T-helper 2 cell treated with Interferon-gamma antibody and Interleukin-4, amounts not matched to agents 5 μg/mL and 100 μg/mL, for 36 hours (primary cell): ENCODE data around the gene SAP30L.
A peak's percentile ranks its signal among the peaks of the same experiment; 100 is the strongest.

Source experiments
- DNase-seq: peaks from one replicate; pipeline ENCODE4 v3.0.0; 2021; ENCODE audit warnings: low spot score
- H3K27ac Mint-ChIP-seq: one replicate; pipeline ENCODE4 v1.8.0; 2021; ENCODE audit warnings: mild to moderate bottlenecking, mixed read lengths
- H3K27me3 Mint-ChIP-seq: one replicate; pipeline ENCODE4 v1.8.0; 2021; ENCODE audit warnings: low read depth, mixed read lengths
- H3K36me3 Mint-ChIP-seq: one replicate; pipeline ENCODE4 v1.8.0; 2021; ENCODE audit warnings: low read depth, mixed read lengths
- H3K4me1 Mint-ChIP-seq: one replicate; pipeline ENCODE4 v1.8.0; 2021; ENCODE audit warnings: low read depth, mixed read lengths
- H3K4me3 Mint-ChIP-seq: one replicate; pipeline ENCODE4 v1.8.0; 2022; ENCODE audit warnings: mild to moderate bottlenecking, moderate library complexity, mixed read lengths
- H3K9me3 Mint-ChIP-seq: one replicate; pipeline ENCODE4 v1.8.0; 2021; ENCODE audit warnings: mixed read lengths

The SAP30L gene

DNA sequence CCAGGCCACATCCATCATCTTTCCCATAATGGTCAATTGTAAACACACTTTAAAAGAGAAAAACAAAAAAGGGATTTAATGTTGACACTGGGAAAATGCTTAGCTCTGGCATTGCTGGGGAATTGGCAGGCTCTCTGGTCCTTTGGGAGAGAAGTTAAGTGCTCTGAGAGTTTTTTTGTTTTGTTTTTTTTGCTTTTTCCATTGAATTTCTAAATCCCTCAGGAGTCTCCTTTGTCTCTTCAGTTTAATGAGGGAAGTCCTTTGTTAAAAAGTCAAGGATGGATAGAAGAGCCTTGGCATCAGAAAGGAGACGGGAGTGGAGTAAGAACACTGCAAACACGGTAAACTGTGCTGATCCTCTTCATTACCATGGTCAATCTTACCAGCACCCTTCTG is 39.3 kb downstream of the SAP30L start:
- Mint-ChIP-seq H3K4me1 (no peaks in the 10 kb centered on the region), H3K9me3 (no peaks in the 10 kb centered on the region), H3K4me3 (no peak overlapping the region), H3K27me3 (peaks cover 86% of the 10 kb centered on the region), H3K27ac (no peak overlapping the region), H3K36me3 (no peaks in the 10 kb centered on the region)
- no peak for DNase-seq

DNA sequence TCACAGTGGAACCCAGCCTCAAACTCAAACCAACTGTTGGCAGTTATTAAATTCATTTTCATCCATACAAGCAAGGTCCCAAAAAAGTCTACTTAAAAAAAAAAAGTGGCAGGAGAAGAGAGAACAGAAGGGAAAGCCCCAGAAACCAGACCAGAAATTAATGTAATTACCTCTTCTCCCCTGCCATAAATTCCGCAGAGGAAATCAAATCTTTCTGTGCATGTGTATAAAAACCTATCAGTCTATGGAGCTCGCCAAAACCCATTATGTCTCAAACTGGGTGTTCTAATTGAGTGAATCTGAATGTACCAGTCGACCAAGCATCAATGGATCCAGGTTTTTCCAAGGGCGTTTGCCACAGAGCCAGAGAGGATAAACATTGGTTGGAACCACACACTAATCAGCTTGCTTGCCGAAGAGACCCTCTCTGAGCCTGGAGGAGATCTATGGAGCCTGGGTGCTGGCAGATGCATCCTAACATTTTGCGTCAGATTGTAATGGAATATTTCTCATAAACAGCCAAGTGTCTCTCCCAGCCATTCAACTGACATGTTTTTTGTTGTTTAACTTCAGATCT is 40.1 kb downstream of the SAP30L start:
- H3K27me3 Mint-ChIP-seq, result peaks cover 83% of the 10 kb centered on the region
- H3K4me3 Mint-ChIP-seq, result no peak overlapping the region
- no peak overlapping the region for H3K27ac Mint-ChIP-seq
- no peaks in the 10 kb centered on the region for H3K4me1 Mint-ChIP-seq
- no peaks in the 10 kb centered on the region for H3K9me3 Mint-ChIP-seq
- DNase-seq, result no peak
- no peaks in the 10 kb centered on the region for H3K36me3 Mint-ChIP-seq

DNA sequence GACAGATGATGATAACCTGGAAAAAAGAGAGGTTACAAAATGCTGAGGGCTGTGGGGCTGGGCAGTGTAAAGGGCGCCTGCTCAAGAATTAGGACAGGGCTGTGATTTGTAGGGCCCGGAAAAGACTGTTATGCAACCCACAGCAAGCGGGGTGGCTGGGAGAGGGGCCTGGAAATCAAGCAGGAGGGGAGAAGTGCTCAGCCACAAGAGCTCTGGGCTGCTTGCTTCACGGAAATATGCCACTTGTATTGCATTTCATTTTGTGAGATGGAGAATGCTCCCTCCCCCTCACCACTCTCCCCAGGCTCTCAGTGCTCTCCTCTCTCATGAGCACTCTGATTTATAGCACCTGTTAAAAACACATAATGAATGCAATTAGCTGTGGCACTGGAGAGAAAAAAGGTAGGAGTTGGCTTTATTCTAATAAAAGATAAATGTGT is 40.6 kb downstream of the SAP30L start:
- no peaks in the 10 kb centered on the region for H3K4me1 Mint-ChIP-seq
- no peak overlapping the region for H3K4me3 Mint-ChIP-seq
- DNase-seq, result no peak
- H3K27ac Mint-ChIP-seq, result no peak overlapping the region
- no peaks in the 10 kb centered on the region for H3K9me3 Mint-ChIP-seq
- peaks cover 78% of the 10 kb centered on the region for H3K27me3 Mint-ChIP-seq
- no peaks in the 10 kb centered on the region for H3K36me3 Mint-ChIP-seq

DNA sequence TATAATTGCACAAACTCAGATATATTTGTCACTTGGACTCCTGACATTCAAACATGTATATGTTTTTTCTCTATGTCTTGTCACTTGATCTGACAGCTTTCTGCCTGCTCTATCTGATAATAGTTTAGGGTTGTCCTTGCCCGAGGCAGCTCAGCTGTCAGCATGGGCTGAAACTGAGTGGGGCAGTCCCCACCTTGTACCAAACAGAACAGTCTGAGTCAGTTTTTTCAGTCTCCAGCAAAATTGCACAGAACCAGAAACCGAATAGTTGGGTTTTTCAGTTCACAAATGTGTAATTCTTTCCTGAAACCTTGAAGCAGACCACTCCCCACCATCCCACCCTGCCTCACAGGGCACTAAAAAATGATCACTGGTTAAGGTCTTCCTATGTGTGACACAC is 41.7 kb downstream of the SAP30L start:
- Mint-ChIP-seq H3K4me1 (no peaks in the 10 kb centered on the region), H3K36me3 (no peaks in the 10 kb centered on the region), H3K27me3 (peaks cover 74% of the 10 kb centered on the region), H3K4me3 (no peak overlapping the region), H3K27ac (no peak overlapping the region), H3K9me3 (no peaks in the 10 kb centered on the region)
- DNase-seq, result peak; percentile 71

DNA sequence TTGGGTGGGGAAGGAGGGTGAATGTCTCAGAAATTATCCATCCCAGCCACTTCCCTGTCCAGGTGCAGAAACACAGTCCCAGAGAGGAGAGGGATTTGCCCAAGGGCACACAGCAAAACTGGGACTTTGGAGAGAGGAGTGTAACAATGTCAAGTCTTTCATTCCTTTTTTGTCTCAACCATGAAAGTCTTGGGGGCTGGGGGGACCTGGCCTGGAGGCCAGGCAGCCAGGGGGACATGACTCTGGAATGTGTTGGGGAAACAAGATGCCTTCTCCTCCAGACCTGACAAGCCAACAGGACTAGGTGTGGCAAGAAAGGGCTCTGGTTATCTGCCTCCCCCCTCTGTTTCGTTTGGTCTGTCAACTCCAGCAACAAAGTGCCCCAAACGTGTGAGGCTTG is 46.1 kb downstream of the SAP30L start:
- Mint-ChIP-seq H3K4me3 (no peak overlapping the region), H3K9me3 (no peaks in the 10 kb centered on the region), H3K4me1 (no peaks in the 10 kb centered on the region), H3K27me3 (peaks cover 67% of the 10 kb centered on the region), H3K36me3 (no peaks in the 10 kb centered on the region), H3K27ac (no peak overlapping the region)
- no peak for DNase-seq

DNA sequence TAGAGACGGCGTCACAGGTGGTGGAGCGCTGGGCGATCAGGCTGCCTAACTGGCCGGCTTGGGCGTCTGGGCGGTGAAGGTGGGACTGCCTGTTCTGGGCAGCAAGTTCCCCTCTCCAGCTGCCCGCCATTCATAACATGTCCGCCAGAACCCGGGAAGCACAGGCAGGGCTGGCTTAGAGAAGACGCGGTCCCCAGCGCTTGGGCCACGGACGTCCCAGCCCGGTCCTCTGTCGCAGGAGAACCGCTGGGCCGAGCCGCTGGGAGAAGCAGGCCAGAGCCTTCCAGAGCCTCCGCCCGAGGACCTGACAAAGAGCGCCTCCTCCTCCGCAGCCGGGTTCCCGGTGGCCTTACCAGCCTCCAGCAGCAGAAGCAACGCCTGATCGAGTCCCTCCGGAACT is 47.5 kb downstream of the SAP30L start:
- no peak for DNase-seq
- Mint-ChIP-seq H3K27me3 (peaks cover 62% of the 10 kb centered on the region), H3K4me3 (no peak overlapping the region), H3K9me3 (no peaks in the 10 kb centered on the region), H3K36me3 (no peaks in the 10 kb centered on the region), H3K27ac (no peak overlapping the region), H3K4me1 (no peaks in the 10 kb centered on the region)

DNA sequence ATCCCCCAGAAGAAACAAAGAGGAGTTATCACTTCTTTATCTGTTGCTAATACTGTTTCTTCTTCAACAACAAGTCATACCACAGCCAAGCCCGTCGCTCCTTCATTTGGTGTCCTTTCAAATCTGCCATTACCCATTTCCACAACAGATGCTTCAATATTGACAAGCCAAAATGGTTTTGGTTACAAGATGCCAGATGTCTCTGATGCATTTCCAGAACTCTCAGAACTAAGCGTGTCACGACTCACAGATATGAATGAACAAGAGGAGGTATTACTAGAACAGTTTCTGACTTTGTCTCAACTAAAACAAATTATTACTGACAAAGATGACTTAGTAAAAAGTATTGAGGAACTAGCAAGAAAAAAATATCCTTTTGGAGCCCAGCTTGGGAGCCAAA is 48.2 kb downstream of the SAP30L start:
- H3K9me3 Mint-ChIP-seq, result no peaks in the 10 kb centered on the region
- no peak overlapping the region for H3K27ac Mint-ChIP-seq
- H3K4me3 Mint-ChIP-seq, result no peak overlapping the region
- H3K36me3 Mint-ChIP-seq, result no peaks in the 10 kb centered on the region
- H3K27me3 Mint-ChIP-seq, result peaks cover 60% of the 10 kb centered on the region
- DNase-seq, result no peak
- H3K4me1 Mint-ChIP-seq, result no peaks in the 10 kb centered on the region

DNA sequence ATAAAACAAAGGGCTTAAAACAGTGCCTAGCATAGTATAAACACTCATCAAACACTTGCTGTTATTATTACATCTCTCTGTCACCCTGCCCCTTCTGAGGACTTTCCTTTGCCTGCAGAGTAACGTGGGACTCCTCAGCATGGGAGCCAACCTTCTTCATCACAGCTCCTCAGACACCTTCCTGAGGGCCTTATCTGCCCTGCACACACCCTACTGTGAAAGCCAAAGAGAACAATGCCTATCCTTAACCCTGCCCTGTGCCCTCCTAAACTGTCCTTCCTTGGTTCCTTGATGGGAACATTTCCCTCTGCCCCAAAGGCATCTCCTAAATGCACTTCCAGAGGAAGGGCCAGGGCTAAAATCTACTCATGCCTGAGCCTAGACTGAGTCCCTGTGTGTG is 52.8 kb downstream of the SAP30L start:
- no peaks in the 10 kb centered on the region for H3K36me3 Mint-ChIP-seq
- H3K27ac Mint-ChIP-seq, result no peak overlapping the region
- H3K9me3 Mint-ChIP-seq, result no peaks in the 10 kb centered on the region
- DNase-seq, result no peak
- H3K27me3 Mint-ChIP-seq, result peaks cover 48% of the 10 kb centered on the region
- no peak overlapping the region for H3K4me3 Mint-ChIP-seq
- no peaks in the 10 kb centered on the region for H3K4me1 Mint-ChIP-seq

DNA sequence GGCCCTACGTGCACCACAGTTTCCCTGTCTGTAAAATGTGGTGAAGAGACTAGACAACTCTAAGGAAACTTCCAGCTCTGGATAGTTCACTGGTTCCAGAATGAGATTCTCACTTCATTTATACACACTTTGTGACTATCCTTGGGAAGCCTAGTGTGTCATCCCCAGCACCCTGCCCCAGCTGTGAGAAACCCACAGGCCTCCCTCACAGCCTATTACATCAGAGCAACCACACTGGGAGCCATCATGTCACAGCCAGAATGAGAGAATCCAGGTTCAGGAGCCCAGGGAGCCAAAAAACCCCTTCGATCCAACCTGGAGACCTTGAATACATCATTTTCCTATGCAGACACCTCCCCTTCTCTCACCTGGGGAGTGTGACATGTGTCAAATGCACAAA is 53.2 kb downstream of the SAP30L start:
- no peak overlapping the region for H3K27ac Mint-ChIP-seq
- no peak for DNase-seq
- no peaks in the 10 kb centered on the region for H3K36me3 Mint-ChIP-seq
- H3K4me3 Mint-ChIP-seq, result no peak overlapping the region
- peaks cover 45% of the 10 kb centered on the region for H3K27me3 Mint-ChIP-seq
- H3K4me1 Mint-ChIP-seq, result no peaks in the 10 kb centered on the region
- H3K9me3 Mint-ChIP-seq, result no peaks in the 10 kb centered on the region

DNA sequence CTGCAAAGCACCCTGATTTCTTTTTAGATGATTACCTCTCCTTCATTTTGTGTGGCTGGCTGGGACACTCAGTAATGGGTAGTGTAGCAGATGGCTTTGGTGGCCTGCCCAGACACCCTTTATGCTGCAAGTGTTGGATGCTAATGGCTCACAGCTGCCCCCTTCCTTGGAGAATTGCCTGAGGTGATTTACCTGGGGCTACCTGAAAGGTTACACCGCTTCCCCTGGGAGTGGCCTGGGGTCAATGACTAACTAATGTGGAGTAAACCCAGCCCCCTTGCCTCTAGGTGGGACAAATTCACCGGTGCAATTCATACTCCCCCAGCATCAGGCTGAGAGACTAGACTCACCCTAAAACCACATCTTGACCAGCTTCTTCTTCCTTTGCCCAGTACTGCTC is 55.8 kb downstream of the SAP30L start:
- H3K4me3 Mint-ChIP-seq, result no peak overlapping the region
- peaks cover 25% of the 10 kb centered on the region for H3K27me3 Mint-ChIP-seq
- no peak overlapping the region for H3K27ac Mint-ChIP-seq
- no peaks in the 10 kb centered on the region for H3K4me1 Mint-ChIP-seq
- no peaks in the 10 kb centered on the region for H3K36me3 Mint-ChIP-seq
- no peak for DNase-seq
- H3K9me3 Mint-ChIP-seq, result no peaks in the 10 kb centered on the region

DNA sequence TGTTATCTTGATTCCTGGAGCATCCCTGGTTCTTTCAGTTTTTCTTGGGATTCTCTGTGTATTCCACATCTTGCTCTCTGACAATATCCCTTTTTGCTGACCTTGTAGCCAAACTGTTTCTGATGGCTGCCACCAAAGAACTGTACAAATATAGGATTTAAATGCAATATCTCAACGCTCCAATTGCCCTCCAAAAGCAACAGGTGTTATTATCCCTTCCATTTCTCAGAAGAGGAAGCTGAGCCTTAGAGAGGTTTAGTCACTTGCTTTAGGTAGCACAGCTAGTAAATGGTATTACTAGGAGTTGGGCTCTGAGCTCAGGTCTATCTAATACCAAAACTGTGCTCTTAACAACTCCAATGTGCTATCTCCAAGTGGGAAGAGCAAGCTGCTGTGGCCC is 56.4 kb downstream of the SAP30L start:
- no peak overlapping the region for H3K4me3 Mint-ChIP-seq
- H3K9me3 Mint-ChIP-seq, result no peaks in the 10 kb centered on the region
- no peaks in the 10 kb centered on the region for H3K36me3 Mint-ChIP-seq

DNA sequence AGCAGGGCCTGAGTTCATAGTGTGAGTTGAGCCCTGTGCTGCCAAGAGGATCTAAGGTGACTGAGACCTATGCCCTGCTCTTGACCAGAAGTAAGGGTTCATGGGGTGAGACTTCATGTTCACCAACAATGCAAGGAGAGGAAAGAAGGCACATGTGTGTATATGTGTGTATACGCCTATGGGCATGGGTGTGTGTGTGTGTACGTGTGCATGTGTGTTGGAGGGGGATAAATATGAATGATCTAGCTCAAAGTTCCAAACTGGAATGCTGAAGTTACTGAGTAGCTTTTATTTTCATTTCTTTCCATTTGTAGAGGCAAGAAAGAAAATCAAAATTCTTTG is 57.9 kb downstream of the SAP30L start:
- no peak overlapping the region for H3K4me3 Mint-ChIP-seq
- peaks cover 16% of the 10 kb centered on the region for H3K27me3 Mint-ChIP-seq
- no peaks in the 10 kb centered on the region for H3K36me3 Mint-ChIP-seq
- DNase-seq, result no peak
- H3K4me1 Mint-ChIP-seq, result no peaks in the 10 kb centered on the region
- no peaks in the 10 kb centered on the region for H3K9me3 Mint-ChIP-seq
- no peak overlapping the region for H3K27ac Mint-ChIP-seq

More for the DNA sequence above, 56.4 kb downstream of the SAP30L start:
- Mint-ChIP-seq H3K27me3 (peaks cover 21% of the 10 kb centered on the region), H3K27ac (no peak overlapping the region), H3K4me1 (no peaks in the 10 kb centered on the region)
- DNase-seq, result no peak

DNA sequence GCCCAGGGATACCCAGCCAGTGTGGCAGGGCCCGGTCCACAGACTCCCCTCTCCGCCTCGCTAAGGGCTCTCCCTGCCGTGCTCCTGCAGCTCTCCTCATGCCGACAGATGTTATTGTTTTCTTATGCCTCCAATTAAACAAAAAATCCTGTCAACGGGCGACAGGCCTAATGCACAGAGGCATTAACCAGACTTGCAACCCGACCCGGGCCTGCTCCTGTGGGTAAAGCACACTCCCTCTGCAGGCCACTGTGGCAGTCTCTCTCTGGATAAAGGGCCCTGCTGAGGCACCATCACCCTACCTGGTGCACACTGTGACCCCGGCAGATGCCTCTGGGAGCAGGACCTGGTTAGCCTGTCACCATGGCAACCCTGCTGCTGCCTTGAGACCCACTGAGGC is 59.8 kb downstream of the SAP30L start:
- H3K4me3 Mint-ChIP-seq, result no peak overlapping the region
- no peaks in the 10 kb centered on the region for H3K9me3 Mint-ChIP-seq
- H3K36me3 Mint-ChIP-seq, result no peaks in the 10 kb centered on the region
- H3K27me3 Mint-ChIP-seq, result peaks cover 16% of the 10 kb centered on the region
- H3K4me1 Mint-ChIP-seq, result no peaks in the 10 kb centered on the region
- DNase-seq, result no peak
- H3K27ac Mint-ChIP-seq, result no peak overlapping the region

DNA sequence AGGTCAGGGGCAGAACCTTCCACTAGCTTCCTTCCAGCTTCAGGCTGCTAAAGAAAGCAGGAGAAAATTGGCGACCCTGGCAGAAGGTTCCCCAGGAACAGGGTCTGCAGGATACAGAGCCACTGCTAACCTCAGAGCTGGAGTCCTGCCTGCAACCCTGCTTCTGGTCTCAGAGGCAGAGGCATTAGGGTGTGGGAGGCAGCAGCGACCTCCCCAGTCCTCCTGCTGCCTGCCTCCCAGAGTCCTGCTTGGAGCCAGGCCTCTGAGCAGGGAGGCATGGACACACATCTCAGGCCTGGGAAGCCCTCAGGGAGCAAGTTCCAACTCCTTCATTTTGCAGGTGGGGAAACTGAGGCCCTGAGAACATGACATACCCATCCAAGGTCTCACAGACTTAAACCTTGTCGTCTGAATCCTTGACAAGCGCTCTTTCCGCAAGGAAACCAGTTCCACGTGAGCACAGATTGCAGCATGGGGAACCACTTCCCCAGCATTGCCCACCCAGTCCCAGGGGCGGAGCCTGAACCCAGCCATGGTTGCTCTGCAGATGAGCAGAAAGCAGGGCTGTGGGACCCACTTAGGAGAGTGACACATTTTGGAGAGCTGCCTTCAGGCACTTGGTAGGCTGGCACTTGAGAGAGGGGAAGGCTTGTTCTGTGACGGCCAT is 60.4 kb downstream of the SAP30L start:
- no peak overlapping the region for H3K4me3 Mint-ChIP-seq
- peaks cover 16% of the 10 kb centered on the region for H3K27me3 Mint-ChIP-seq
- no peaks in the 10 kb centered on the region for H3K4me1 Mint-ChIP-seq
- DNase-seq, result no peak
- no peak overlapping the region for H3K27ac Mint-ChIP-seq
- no peaks in the 10 kb centered on the region for H3K36me3 Mint-ChIP-seq
- no peaks in the 10 kb centered on the region for H3K9me3 Mint-ChIP-seq

DNA sequence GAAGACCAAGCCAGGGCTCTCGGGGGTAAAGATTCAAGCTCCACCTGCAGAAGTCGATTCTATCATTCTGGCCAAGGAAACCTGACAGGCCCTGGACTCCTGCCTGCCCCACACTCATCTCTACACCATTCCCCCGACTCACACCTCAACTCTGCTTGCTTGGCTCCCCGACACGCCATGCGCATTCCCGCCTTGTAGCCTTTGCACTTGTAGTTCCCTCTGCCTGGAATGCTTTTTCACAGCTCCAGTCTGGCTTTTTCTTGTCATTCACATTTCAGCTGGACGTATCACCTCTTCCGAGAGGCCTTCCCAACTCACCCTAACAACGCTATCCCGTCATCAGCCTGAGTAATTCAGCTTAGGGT is 60.9 kb downstream of the SAP30L start:
- Mint-ChIP-seq H3K4me3 (no peak overlapping the region), H3K27me3 (peaks cover 18% of the 10 kb centered on the region), H3K9me3 (no peaks in the 10 kb centered on the region), H3K4me1 (no peaks in the 10 kb centered on the region), H3K36me3 (no peaks in the 10 kb centered on the region), H3K27ac (no peak overlapping the region)
- no peak for DNase-seq
